PC-3 (cell line): ENCODE measurements around the gene RBPMS2. TPM values are rescaled to one million over a fixed set of nuclear protein-coding genes. Genes with fewer than 3 reads are reported as not detected.

ENCODE experiments used
- ATAC-seq: fragments of 200-7000 bp; cut with Tn5 transposase; 2 replicates; pipeline ENCODE4 v1.9.1; 2020; ENCODE audit warnings: mild to moderate bottlenecking, moderate library complexity
- BruUV-seq: library from RNA; stranded (reverse); fragments of 400-500 nt; replicated peaks from 2 replicates; lab custom pipeline; 2021; lab: Mats Ljungman, UMichigan
- CTCF ChIA-PET: fragments of 300-600 bp; sonication (Branson Sonifier 250); formaldehyde crosslinking; loops from one replicate; lab custom pipeline; 2022; ENCODE audit warnings: antibody characterized with exemption; lab: Charles Lee
- POLR2A ChIA-PET: fragments of 300-600 bp; sonication (Branson Sonifier 250); formaldehyde crosslinking; loops from one replicate; lab custom pipeline; 2022; ENCODE audit warnings: antibody characterized with exemption; ENCODE audit not compliant: unreplicated experiment; lab: Charles Lee
- DNase-seq: peaks from one replicate; pipeline ENCODE4 v3.0.0-alpha.2; 2015
- H2AFZ ChIP-seq: fragments of 300-600 bp; sonication (generic); 2 replicates; pipeline ENCODE4 v1.6.0; 2016; ENCODE audit warnings: antibody characterized with exemption, low read length
- H3F3A ChIP-seq: fragments of 300-600 bp; sonication (generic); one replicate; pipeline ENCODE4 v1.6.0; 2017; ENCODE audit warnings: antibody characterized with exemption, low read length, control low read depth, mild to moderate bottlenecking; ENCODE audit not compliant: unreplicated experiment
- H3K27ac ChIP-seq: fragments of 300-600 bp; sonication (generic); 2 replicates; pipeline ENCODE4 v1.5.1; 2016; ENCODE audit warnings: mild to moderate bottlenecking, low read length
- H3K27me3 ChIP-seq: fragments of 300-600 bp; sonication (generic); 2 replicates; pipeline ENCODE4 v1.6.1; 2016; ENCODE audit warnings: low read length, mixed read lengths
- H3K36me3 ChIP-seq: fragments of 300-600 bp; sonication (generic); 2 replicates; pipeline ENCODE4 v1.6.1; 2016; ENCODE audit warnings: low read depth, mixed run types, low read length, mixed read lengths
- H3K4me1 ChIP-seq: fragments of 300-600 bp; sonication (generic); 2 replicates; pipeline ENCODE4 v1.5.1; 2016; ENCODE audit warnings: low read length; ENCODE audit not compliant: insufficient read depth
- H3K4me2 ChIP-seq: fragments of 300-600 bp; sonication (generic); 2 replicates; pipeline ENCODE4 v1.6.0; 2016; ENCODE audit warnings: low read length
- H3K4me3 ChIP-seq: fragments of 300-600 bp; sonication (generic); 2 replicates; pipeline ENCODE4 v1.5.1; 2016; ENCODE audit warnings: mild to moderate bottlenecking, low read length, mixed read lengths
- H3K79me2 ChIP-seq: fragments of 300-600 bp; sonication (generic); 2 replicates; pipeline ENCODE4 v1.6.1; 2017; ENCODE audit warnings: low read length, mixed read lengths
- H3K9ac ChIP-seq: fragments of 300-600 bp; sonication (generic); 2 replicates; pipeline ENCODE4 v1.6.0; 2016; ENCODE audit warnings: mild to moderate bottlenecking, low read length
- H3K9me2 ChIP-seq: fragments of 300-600 bp; sonication (generic); replicated peaks from 2 replicates; pipeline ENCODE4 v1.6.1; 2016; ENCODE audit warnings: mixed run types, low read length, mixed read lengths
- H3K9me3 ChIP-seq: fragments of 300-600 bp; sonication (generic); 2 replicates; pipeline ENCODE4 v1.6.1; 2016; ENCODE audit warnings: low read length, mixed read lengths
- H4K20me1 ChIP-seq: fragments of 300-600 bp; sonication (generic); 2 replicates; pipeline ENCODE4 v1.6.1; 2016; ENCODE audit warnings: low read length, mixed read lengths
- CTCF ChIP-seq: fragments of 300-600 bp; sonication (generic); conservative IDR thresholded peaks from 2 replicates; pipeline ENCODE4 v1.5.1; 2017; ENCODE audit warnings: antibody characterized with exemption, low read depth, mild to moderate bottlenecking, low read length
- EZH2 ChIP-seq: fragments of 300-600 bp; sonication (generic); IDR thresholded peaks from one replicate; pipeline ENCODE4 v1.6.1; 2017; ENCODE audit warnings: antibody characterized with exemption, mild to moderate bottlenecking, low read length; ENCODE audit not compliant: unreplicated experiment
- EZH2phosphoT487 ChIP-seq: fragments of 300-600 bp; sonication (generic); IDR thresholded peaks from 2 replicates; pipeline ENCODE4 v1.6.1; 2018; ENCODE audit warnings: mild to moderate bottlenecking, antibody characterized with exemption, low read length, borderline replicate concordance
- intact Hi-C: fragments of 100-400 bp; cut with micrococcal nuclease; formaldehyde crosslinking; loops from 2 replicates; pipeline ENCODE4 v1.9.0; 2023
- total RNA-seq: library from RNA; depleted of rRNA; stranded (reverse); fragments of >200 nt; gene quantifications from 2 replicates; pipeline ENCODE4 v1.2.3, GENCODE V29; 2014

RBPMS2 gene
- total RNA-seq, 1 experiment from 2014 or later = not detected

- Histone ChIP-seq H3K9me2 (no peaks in the 10 kb centered on the region), H3K9ac (no peak overlapping the region), H3K4me3 (no peak overlapping the region), H3K27ac (no peak overlapping the region), H3F3A (no peaks in the 10 kb centered on the region), H3K79me2 (no peaks in the 10 kb centered on the region), H3K36me3 (no peaks in the 10 kb centered on the region), H4K20me1 (no peaks in the 10 kb centered on the region), H3K4me2 (no peak overlapping the region), H3K27me3 (no peaks in the 10 kb centered on the region), H2AFZ (no peak overlapping the region), H3K9me3 (no peaks in the 10 kb centered on the region), H3K4me1 (no peaks in the 10 kb centered on the region)
- intact Hi-C loops = loop anchor here (1.0 kb wide), 2 partner anchors 79 to 104 kb away; no protein-coding TSS in a partner anchor
- no peak for DNase-seq
- ATAC-seq = no peak
- TF ChIP-seq EZH2 (no peak), EZH2phosphoT487 (no peak), CTCF (no peak)
- POLR2A ChIA-PET = no interaction called here
- no TSS peak for BruUV-seq
- CTCF ChIA-PET = interaction anchor here (0.6 kb wide), 1 partner anchor 16 kb away, joined by 3 read pairs; no protein-coding TSS in a partner anchor
These were observed 43.6 kb downstream of the RBPMS2 start for GRCh38 chr15:64731805-64732151.

DNA sequence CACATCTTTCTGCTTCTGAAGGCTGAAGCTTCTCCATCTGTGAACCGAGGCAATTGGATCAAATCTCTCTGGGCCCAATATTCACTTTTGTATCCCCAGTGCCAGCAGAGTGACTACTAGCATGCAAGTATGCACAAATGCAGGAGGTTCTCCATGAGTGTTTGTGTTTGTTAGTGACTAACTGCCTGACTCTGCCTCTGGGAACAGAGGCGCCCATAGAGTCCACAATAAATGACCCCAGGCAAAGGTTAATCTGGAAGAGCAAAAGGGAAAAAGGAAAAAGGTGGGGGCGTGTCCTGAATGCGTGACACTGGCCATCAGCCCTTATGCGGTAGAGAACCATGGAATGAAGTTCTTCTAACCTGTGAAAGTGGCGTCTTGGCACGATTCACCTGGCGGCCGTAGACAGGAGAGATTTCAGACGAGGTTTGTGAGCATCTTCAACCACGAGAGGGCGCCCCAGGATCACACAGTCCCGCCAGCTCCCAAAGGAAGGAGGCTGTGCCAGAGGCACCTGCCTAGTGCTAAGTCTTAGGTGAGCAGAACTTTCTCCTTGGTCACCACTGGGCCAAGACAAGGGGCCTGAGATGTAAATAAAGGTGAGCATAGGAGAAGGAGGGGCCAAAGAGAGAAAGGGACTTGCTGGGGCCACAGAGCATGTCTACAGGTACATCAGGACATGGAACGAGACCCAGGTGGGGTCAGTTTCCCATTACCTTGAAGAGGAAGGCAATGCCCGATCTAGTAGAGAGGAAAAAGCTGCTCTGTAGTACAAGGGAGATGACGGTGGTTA lies 44.2 kb downstream of the RBPMS2 start:
- no peaks in the 10 kb centered on the region for H3K9me2 ChIP-seq
- H3F3A ChIP-seq = no peaks in the 10 kb centered on the region
- no peak overlapping the region for H3K27ac ChIP-seq
- H3K4me3 ChIP-seq = peak overlapping the region; percentile 62
- ChIA-PET CTCF (interaction anchor here (0.6 to 1.1 kb wide), 3 partner anchors 16 to 79 kb away, joined by 3 to 9 read pairs (median 7); no protein-coding TSS in a partner anchor), POLR2A (no interaction called here)
- peak overlapping the region; percentile 93 for H3K4me2 ChIP-seq
- no peaks in the 10 kb centered on the region for H3K9me3 ChIP-seq
- no peaks in the 10 kb centered on the region for H4K20me1 ChIP-seq
- ATAC-seq (peak; percentile 91), DNase-seq (peak; percentile 85)
- no TSS peak for BruUV-seq
- no peak overlapping the region for H3K9ac ChIP-seq
- intact Hi-C loops = loop anchor here (1.0 kb wide), 2 partner anchors 79 to 104 kb away; no protein-coding TSS in a partner anchor
- H3K79me2 ChIP-seq = no peaks in the 10 kb centered on the region
- no peaks in the 10 kb centered on the region for H3K4me1 ChIP-seq
- H2AFZ ChIP-seq = peak overlapping the region; percentile 87
- TF ChIP-seq EZH2 = no peak
- peak; percentile 86 for TF ChIP-seq CTCF
- no peak for TF ChIP-seq EZH2phosphoT487
- no peaks in the 10 kb centered on the region for H3K27me3 ChIP-seq
- no peaks in the 10 kb centered on the region for H3K36me3 ChIP-seq

GRCh38 chr15:64730151-64730550 lies 45.2 kb downstream of the RBPMS2 start:
- Histone ChIP-seq H4K20me1 (no peaks in the 10 kb centered on the region), H3K9me3 (no peaks in the 10 kb centered on the region), H3K36me3 (no peaks in the 10 kb centered on the region), H3K4me3 (no peak overlapping the region), H3K27me3 (no peaks in the 10 kb centered on the region), H2AFZ (no peak overlapping the region), H3K9ac (no peak overlapping the region), H3K27ac (no peak overlapping the region), H3K4me2 (no peak overlapping the region), H3K9me2 (no peaks in the 10 kb centered on the region), H3F3A (no peaks in the 10 kb centered on the region), H3K4me1 (no peaks in the 10 kb centered on the region), H3K79me2 (no peaks in the 10 kb centered on the region)
- TF ChIP-seq EZH2phosphoT487 = no peak
- no peak for TF ChIP-seq CTCF
- no peak for TF ChIP-seq EZH2
- CTCF ChIA-PET = interaction anchor here (1.1 kb wide), 1 partner anchor 80 kb away, joined by 7 read pairs; no protein-coding TSS in a partner anchor
- DNase-seq = no peak
- POLR2A ChIA-PET = no interaction called here
- intact Hi-C loops = no loop called here
- ATAC-seq = no peak
- no TSS peak for BruUV-seq
